Stimulated activated CD4-positive, alpha-beta T cell treated with anti-CD3 and anti-CD28 coated beads, Interleukin-1b, Interleukin-23, amount 100 ng/mL, for 4 hours (primary cell): Measurements from ENCODE around the gene ANO2.

Source experiments
- DNase-seq, 2 donors: peaks; one replicate each; pipeline ENCODE4 v3.0.0-alpha.2; 2020; ENCODE audit warnings: low read depth in 2 of 2

Gene ANO2

DNA sequence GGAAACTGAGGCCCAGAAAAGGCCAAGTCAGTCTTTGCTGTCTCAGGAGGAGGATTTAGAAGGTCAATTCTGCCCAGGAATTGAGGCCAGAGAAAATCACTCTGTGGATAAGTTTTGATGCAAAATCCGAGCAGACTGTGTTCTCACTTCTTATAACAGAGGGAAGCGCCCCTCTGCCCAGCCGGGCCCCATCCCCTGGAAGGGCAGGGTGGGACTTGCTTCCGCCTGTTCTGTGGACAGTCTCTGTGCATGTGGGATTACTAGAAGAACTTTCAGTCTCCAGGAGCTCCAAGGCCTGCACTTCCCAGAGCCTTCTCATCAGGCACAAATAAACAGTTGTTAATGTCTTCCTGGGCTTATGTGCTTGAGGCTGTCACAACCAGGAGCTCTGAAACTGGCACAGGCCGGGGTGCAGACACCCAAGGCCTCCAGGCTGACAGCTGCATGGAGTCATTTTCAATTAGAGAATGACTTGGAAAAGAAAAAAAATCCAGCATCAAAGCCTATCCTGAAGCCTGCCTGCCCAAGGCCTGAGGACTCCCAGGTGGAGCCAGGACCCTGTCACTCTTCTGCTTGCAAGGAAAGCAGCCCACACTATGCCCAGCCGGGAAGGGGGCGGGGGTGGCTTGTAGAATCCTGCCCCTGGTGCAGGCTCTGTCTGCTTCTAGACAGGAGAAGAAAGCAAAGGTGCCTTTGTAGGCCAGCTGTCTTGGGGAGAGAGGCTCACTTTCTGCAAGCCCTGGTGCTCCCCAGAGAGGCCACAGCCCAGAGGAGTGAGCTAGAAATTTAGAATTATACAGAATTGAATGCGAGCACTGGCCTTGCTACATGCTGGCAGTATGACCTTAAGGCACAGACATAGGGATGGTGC, 428.5 kb downstream of the ANO2 start:
- DNase-seq = no peak

DNA sequence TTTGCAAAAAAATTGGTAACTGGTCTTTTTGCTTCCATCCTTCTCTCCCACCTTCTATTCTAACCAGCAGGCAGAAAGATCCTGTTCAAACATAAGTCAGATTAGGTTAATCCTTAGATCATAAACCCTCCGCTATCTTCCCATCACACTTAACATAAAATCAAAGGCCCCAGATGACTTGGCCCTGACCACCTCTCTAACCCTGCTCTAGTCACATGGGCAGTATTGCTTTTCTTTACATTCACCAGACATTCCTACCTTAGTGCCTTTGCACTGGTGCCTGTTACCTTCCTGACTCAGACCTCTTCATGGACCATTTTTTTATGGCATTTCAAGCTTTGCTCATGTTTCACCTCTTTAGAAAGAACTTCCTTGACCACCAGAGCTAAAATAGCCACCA, 429.6 kb downstream of the ANO2 start:
- DNase-seq = no peak

DNA sequence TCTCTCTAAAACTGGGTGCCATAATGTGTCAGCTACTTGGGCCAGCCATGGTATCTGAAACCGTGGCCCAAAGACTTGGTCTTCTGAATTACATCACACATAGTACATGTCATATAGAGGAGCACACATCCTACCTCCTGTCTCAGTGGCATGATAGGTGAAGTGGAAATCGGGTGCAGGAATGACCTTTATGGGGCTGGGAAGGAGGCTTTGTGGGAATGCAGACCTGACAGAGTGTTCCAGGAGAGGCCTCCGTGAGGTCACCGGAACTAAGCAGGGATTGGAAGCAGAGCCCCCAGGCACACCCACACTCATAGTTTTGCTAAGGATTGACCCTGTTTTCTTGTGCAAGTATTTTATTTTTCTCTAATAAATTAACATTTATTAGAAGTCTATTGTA, 430.5 kb downstream of the ANO2 start:
- no peak for DNase-seq

DNA sequence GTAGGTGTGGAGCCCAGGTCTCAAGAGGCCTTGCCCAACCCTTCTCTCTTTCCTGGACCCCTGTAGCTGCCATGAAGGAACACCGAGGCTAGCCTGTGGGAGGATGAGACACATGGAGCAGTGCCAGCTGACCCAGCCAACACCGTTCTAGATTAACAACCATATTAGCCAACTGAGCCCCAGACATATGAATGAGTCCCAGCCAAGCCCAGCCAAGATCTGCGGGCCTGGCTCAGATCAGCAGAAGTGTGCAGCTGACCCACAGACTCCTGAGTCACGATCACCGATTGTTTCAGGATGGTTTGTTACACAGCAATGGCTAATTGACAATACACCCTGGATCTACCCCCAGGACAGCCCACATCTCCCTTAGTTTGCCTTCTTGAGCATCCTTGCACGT, 431.0 kb downstream of the ANO2 start:
- DNase-seq = no peak

DNA sequence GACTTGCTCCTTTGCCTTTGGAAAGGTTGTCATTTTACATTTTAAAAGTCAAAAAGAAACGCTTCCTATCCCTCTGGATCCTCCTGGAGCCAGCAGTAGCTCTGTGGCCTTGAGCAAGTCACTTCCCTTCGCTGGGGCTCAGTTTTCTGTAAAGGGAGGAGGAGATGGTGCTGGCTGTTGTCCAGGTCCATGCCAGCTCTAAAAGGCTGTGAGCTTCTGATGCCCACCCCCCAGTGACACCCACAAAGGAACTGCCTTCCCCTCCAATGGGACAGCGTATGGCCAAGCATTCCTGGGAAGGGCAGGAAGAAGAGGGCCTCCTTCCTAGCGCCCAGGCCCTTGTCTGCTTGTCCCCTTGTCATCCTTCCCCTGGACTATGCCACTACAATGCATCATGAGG, 431.7 kb downstream of the ANO2 start:
- no peak for DNase-seq
